Left cardiac atrium (tissue), 4 donors: Measurements from ENCODE around the gene DNASE1L3. TPM values are rescaled to one million over a fixed set of nuclear protein-coding genes. Genes with fewer than 3 reads are reported as not detected.
"Not testable (repeated sequence)": the region's sequence is repeated elsewhere in the genome, so short reads cannot be mapped to it uniquely, and the experiment has no call there.

ENCODE experiments used
- ATAC-seq, 2 donors: fragments of 200-7000 bp; cut with Tn5 transposase; one replicate each; pipeline ENCODE4 v1.9.1; 2020; ENCODE audit warnings: mild to moderate bottlenecking in 2 of 2, moderate library complexity in 2 of 2
- DNase-seq: peaks from one replicate; pipeline ENCODE4 v3.0.0-alpha.2; 2020
- intact Hi-C, 2 donors: fragments of 100-400 bp; cut with DNase I; formaldehyde crosslinking; loops; one replicate each; pipeline versions ENCODE4 v1.14.1 to v1.15.1; 2022 to 2023
- total RNA-seq, 2 donors: library from RNA; stranded (reverse); fragmentation: NEBNext Ultra II Directional; extraction: Animal tissue kit (Norgen Biotek cat#: 25700); gene quantifications; one replicate each; pipeline ENCODE4 v1.2.1, GENCODE V29; 2021
- donor health status: DM: no; HTN: yes; CAD: no.
- donor health status: DM: no; HTN: yes; CAD: no; lungs with severe emphysema.
- donor health status: DM: yes; HTN: yes; CAD: no.
- donor health status: Dilated cardiomyopathy.

Gene DNASE1L3
- total RNA-seq, 2 donors from 2014 or later, result 1.4 to 3.4 TPM

- intact Hi-C loops, result no loop called here
- no peak for DNase-seq
- no peak for ATAC-seq
Measured at GRCh38 chr3:58205981-58206380, 4.8 kb downstream of the DNASE1L3 start.

DNA sequence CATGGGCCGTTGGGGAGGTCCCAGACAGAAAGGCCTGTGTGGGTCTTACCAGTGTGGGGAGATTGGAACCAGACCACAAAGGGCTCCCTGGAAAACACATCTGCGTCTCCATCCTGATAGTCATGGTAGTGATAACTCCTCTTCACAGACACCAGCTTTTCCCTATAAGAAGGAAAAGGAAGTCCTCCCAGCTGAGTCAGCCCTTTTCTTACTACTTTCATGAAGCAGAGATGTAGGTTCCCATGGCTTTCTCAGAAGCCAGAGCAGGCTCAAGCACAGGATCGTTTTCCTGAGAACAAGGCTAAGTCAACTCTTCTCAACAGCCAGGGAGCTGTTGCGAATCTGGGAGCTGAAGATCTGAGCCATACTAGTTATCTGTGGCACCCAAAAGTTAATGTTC lies 6.1 kb downstream of the DNASE1L3 start:
- DNase-seq, result no peak
- intact Hi-C loops, result no loop called here
- ATAC-seq, result no peak

- ATAC-seq (no peak), DNase-seq (no peak)
- intact Hi-C loops, result no loop called here
Measured at GRCh38 chr3:58203541-58203940, 7.2 kb downstream of the DNASE1L3 start.

- intact Hi-C loops, result no loop called here
- ATAC-seq (no peak), DNase-seq (no peak)
Measured at GRCh38 chr3:58202917-58203360, 7.8 kb downstream of the DNASE1L3 start.

- ATAC-seq, intact Hi-C loops, DNase-seq: not testable (repeated sequence)
Measured at GRCh38 chr3:58201451-58201850, 9.3 kb downstream of the DNASE1L3 start.

DNA sequence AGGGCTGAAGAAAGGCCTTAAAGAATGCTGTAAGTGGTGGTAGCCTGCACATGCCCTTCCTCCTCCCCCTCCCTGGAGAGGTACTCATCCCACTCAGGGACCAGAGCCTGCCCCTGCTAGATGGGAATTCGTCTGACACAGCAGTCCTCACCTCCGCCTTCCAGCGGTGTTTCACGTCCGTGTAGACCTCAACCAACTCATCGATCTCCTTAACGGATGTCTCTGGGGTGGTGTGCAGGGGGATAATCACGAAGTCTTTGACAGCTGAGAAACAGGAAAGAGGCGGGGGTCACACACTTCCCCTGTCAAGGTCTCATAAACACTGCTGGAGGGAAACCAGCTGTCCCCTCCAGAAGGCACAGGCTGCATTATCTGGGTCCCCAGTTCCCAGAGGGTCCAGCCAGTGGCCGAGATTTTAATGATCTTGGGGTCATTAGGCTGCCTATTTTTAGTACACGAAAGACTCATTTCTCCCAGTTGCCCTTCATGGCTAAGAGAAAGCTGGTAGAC lies 9.9 kb downstream of the DNASE1L3 start:
- intact Hi-C loops, result no loop called here
- DNase-seq (no peak), ATAC-seq (no peak)

- no peak for ATAC-seq
- intact Hi-C loops, result no loop called here
- DNase-seq, result no peak
Measured at GRCh38 chr3:58200121-58200709, 10.6 kb downstream of the DNASE1L3 start.

- intact Hi-C loops, result no loop called here
- no peak for DNase-seq
- ATAC-seq, result no peak
Measured at GRCh38 chr3:58198804-58199203, 12.0 kb downstream of the DNASE1L3 start.

DNA sequence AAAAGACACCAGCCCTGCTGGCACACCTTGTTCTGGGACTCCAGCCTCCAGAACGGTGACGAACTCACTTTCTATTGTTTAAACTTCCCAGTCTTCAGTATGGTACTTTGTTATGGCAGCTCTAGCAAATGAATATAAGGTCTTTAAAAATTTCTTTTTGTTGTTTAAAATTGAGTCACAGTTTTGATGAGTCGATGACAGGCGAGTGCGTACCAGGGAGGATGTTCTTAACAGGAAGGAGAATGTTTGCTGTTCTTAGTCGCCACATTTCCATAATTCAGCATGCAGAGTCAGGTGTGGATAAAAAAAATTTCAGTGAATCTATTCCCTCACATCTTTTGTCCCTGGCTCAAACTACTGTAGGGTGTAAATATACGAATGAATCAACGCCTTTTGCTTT lies 12.4 kb downstream of the DNASE1L3 start:
- DNase-seq, result no peak
- ATAC-seq, result no peak
- intact Hi-C loops, result no loop called here

GRCh38 chr3:58197588-58197987 lies 13.2 kb downstream of the DNASE1L3 start:
- intact Hi-C loops, result no loop called here
- no peak for DNase-seq
- ATAC-seq, result no peak

- ATAC-seq (no peak), DNase-seq (no peak)
- intact Hi-C loops, result no loop called here
Measured at GRCh38 chr3:58193682-58194407, 16.9 kb downstream of the DNASE1L3 start.

GRCh38 chr3:58192069-58192468 lies 18.7 kb downstream of the DNASE1L3 start:
- intact Hi-C loops, result no loop called here
- ATAC-seq, result no peak
- no peak for DNase-seq

GRCh38 chr3:58191361-58191991 lies 19.3 kb downstream of the DNASE1L3 start:
- ATAC-seq, result no peak
- DNase-seq, result no peak
- intact Hi-C loops, result no loop called here

- ATAC-seq (no peak), DNase-seq (no peak)
- intact Hi-C loops, result no loop called here
Measured at GRCh38 chr3:58190882-58191281, 19.9 kb downstream of the DNASE1L3 start.

- no peak for DNase-seq
- ATAC-seq, result no peak
- intact Hi-C loops, result no loop called here
Measured at GRCh38 chr3:58190291-58190690, 20.5 kb downstream of the DNASE1L3 start.

DNA sequence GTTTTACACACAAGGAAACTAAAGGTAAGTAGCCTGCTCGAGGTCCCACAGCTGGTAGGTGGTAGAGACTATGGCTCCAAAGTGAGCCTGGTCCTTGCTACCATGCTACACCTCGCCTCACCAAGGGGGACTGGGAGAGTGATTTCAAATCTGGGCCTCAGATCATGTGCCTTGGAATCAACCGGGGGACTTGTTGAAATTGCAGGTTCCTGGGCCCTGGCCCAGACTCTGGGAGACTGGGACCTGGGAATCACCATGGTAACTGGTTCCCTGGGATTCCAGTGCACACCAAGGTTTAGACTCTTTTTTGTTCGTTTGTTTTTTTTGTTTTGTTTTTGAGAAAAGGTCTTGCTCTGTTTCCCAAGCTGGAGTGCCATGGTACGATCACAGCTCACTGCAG lies 21.1 kb downstream of the DNASE1L3 start:
- ATAC-seq, result no peak
- intact Hi-C loops, result loop anchor here (5.0 kb wide), 2 partner anchors 113 to 223 kb away; no protein-coding TSS in a partner anchor
- DNase-seq, result no peak

DNA sequence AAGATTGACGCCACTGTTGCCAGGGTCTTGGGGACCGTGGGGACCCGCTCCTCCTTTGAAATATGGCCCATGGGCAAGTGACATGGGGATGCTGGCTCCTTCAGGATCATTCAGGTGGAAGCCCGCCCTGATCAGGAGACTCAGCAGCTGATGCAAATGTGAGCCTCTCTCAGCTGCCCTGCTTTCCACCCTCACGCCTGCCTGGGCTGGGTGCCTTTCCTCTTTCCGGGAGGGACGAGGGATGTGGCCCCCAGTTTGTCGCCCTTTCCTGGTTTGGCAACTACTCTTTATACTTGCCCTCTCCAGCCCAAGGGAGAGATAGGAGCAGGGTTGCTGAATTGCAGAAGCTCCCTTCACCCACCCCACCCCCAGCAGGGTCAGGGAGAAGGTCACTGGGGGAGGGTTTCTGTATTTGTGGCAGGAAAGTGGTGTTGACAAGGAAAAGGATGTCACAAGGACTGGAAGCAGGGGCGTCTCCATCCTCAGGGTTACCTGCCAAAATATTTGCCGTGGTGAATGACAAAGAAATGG lies 21.8 kb downstream of the DNASE1L3 start:
- intact Hi-C loops, result loop anchor here (5.0 kb wide), 2 partner anchors 113 to 223 kb away; no protein-coding TSS in a partner anchor
- ATAC-seq, result peak; percentile 50 to 61
- DNase-seq, result no peak

GRCh38 chr3:58188173-58188564 lies 22.6 kb downstream of the DNASE1L3 start:
- ATAC-seq (no peak), DNase-seq (no peak)
- intact Hi-C loops, result loop anchor here (5.0 kb wide), 2 partner anchors 114 to 224 kb away; no protein-coding TSS in a partner anchor

DNA sequence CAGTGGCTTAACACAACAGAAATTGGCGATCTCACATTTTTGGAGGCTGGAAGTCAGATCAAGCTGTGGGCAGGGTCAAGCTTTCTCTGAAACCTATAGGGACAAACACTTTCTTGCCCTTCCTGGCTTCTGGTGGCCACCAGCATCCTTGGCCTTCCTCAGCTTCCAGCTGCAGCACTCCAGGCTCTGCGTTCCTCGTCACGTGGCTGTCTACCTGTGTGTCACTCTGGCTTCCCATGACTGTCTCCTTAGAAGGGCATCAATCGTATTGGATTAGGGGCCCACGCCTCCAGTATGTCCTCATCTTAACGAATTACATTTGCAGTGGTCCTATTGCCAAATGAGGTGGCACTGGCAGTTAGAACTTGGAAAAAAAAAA lies 25.8 kb downstream of the DNASE1L3 start:
- ATAC-seq, result no peak
- DNase-seq, result no peak
- intact Hi-C loops, result loop anchor here (5.0 kb wide), 2 partner anchors 117 to 227 kb away; no protein-coding TSS in a partner anchor
